NT2/D1 (cell line): Measurements from ENCODE around the gene SRSF12.

ENCODE experiments used
- YY1 ChIP-seq: IDR thresholded peaks from 2 replicates; pipeline ENCODE4 v1.6.1; 2011; ENCODE audit not compliant: insufficient read length, insufficient read depth
- ZNF274 ChIP-seq: IDR thresholded peaks from 2 replicates; pipeline ENCODE4 v1.6.1; 2011; ENCODE audit warnings: mild to moderate bottlenecking, low read depth, low read length

DNA sequence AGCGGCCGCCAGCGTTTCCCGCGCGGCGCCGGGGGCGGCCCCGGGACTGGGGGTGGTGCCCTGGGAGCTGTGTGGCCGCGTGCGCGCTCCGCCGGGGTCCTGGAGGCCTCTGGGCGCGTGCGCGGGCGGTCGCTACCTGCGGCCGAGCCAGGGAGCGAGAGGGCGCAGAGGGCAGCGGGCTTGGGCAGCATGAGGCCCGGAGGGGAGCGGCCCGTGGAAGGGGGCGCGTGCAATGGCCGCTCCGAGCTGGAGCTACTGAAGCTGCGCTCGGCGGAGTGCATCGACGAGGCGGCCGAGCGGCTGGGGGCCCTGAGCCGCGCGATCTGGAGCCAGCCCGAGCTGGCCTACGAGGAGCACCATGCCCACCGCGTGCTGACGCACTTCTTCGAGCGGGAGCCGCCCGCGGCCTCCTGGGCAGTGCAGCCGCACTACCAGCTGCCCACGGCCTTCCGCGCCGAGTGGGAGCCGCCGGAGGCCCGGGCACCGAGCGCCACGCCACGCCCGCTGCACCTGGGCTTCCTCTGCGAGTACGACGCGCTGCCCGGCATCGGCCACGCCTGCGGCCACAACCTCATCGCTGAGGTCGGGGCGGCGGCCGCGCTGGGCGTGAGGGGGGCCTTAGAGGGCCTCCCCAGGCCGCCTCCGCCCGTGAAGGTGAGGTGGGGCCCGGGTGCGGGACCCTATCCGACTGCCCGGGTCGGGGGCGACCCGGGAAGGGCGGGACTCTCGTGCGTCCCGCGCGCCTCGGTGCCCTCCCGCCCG, 28.3 kb upstream of the SRSF12 start, which contains the start of gene PM20D2:
- TF ChIP-seq ZNF274: no peak
- no peak for TF ChIP-seq YY1
